ENCODE measurements around the gene RCAN2. TPM values are rescaled to one million over a fixed set of nuclear protein-coding genes. Genes with fewer than 3 reads are reported as not detected.

RCAN2 gene
- total RNA-seq, 1 experiment from 2014 or later = 0.44 TPM

DNA sequence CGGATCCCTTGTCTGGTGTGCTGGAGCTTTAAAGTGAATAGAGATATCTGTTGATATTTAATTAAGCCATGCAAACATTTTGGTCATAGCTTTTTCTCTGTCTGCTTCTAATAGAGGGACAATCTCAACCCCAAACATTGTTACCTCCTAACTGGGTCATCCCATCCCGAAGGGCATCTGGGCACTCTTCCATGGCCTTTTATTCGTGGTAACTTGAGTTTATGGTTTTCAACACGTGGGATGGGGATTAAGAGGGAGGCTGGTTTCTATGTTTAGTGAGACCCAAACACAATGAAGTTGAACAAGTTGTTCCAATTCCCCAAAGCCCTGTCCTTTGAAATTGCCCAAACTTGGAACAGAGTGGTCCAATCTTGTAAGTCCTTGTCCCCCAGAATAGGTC, 319.1 kb downstream of the RCAN2 start:
- POLR2A ChIA-PET (ENCODE audit: unreplicated experiment) = no interaction called here
- H3K36me3 ChIP-seq (ENCODE audit: low read depth) = no peaks in the 10 kb centered on the region
- no peak overlapping the region for H3K4me2 ChIP-seq
- intact Hi-C loops (cut with micrococcal nuclease; ENCODE audit: unreplicated experiment) = no loop called here
- TF ChIP-seq, protein P1, sequence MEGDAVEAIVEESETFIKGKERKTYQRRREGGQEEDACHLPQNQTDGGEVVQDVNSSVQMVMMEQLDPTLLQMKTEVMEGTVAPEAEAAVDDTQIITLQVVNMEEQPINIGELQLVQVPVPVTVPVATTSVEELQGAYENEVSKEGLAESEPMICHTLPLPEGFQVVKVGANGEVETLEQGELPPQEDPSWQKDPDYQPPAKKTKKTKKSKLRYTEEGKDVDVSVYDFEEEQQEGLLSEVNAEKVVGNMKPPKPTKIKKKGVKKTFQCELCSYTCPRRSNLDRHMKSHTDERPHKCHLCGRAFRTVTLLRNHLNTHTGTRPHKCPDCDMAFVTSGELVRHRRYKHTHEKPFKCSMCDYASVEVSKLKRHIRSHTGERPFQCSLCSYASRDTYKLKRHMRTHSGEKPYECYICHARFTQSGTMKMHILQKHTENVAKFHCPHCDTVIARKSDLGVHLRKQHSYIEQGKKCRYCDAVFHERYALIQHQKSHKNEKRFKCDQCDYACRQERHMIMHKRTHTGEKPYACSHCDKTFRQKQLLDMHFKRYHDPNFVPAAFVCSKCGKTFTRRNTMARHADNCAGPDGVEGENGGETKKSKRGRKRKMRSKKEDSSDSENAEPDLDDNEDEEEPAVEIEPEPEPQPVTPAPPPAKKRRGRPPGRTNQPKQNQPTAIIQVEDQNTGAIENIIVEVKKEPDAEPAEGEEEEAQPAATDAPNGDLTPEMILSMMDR (conservative IDR thresholded peaks at IDR 0.05) = no peak
- no peak for TF ChIP-seq EZH2 (IDR thresholded peaks at IDR 0.05; ENCODE audit: low read depth)
- H3K79me2 ChIP-seq (ENCODE audit: low read depth) = no peaks in the 10 kb centered on the region
- H3K4me1 ChIP-seq (replicated peaks; ENCODE audit: insufficient read depth) = peaks cover 9% of the 10 kb centered on the region
- DNase-seq = no peak
- CTCF ChIA-PET = no interaction called here
- H3K4me3 ChIP-seq = no peak overlapping the region
- no peaks in the 10 kb centered on the region for H3K9me3 ChIP-seq (ENCODE audit: insufficient read depth, low read depth)
- H3K27me3 ChIP-seq (ENCODE audit: insufficient read depth, low read depth) = no peaks in the 10 kb centered on the region
- no TSS peak for BruUV-seq (replicated peaks)
- no peak overlapping the region for H2AFZ ChIP-seq
- H4K20me1 ChIP-seq (ENCODE audit: insufficient read depth) = no peaks in the 10 kb centered on the region
- H3K27ac ChIP-seq = no peak overlapping the region
- no peaks in the 10 kb centered on the region for H3K9me2 ChIP-seq (ENCODE audit: insufficient read depth)
- H3F3A ChIP-seq (ENCODE audit: insufficient read depth, low read depth) = 0 out of 2 replicates have a peak, but pooled peaks cover 3% of the 10 kb centered on the region

Other genes starting within 250 kb of the RCAN2 start
- 2.9 and 5.6 TPM in 2 replicates for gene CYP39A1, start 161.4 kb upstream of the RCAN2 start, total RNA-seq (2021)
- gene SLC25A27, start 161.5 kb upstream of the RCAN2 start, total RNA-seq (2021) = 25.0 and 27.1 TPM in 2 replicates
- gene TDRD6, start 196.4 kb upstream of the RCAN2 start, total RNA-seq (2021) = 0.23 and 0.57 TPM in 2 replicates
- gene PLA2G7, start 243.9 kb upstream of the RCAN2 start, total RNA-seq (2021) = 0.68 and 0.98 TPM in 2 replicates

Data from PC-9 (cell line).